A673 (cell line): Measurements from ENCODE around the gene PTH1R.

Source experiments
- EZH2 ChIP-seq: fragments of 200-600 bp; sonication (generic); IDR thresholded peaks from 2 replicates; pipeline ENCODE4 v1.6.1; 2017; ENCODE audit warnings: borderline replicate concordance, low read depth, mild to moderate bottlenecking, mixed read lengths, antibody characterized with exemption, low read length; ENCODE audit not compliant: poor library complexity, severe bottlenecking
- TF ChIP-seq, protein P1 (sequence below): fragments of 300-800, 200-600 bp; sonication (generic); conservative IDR thresholded peaks from 2 replicates; pipeline ENCODE4 v1.5.1; 2017; ENCODE audit warnings: low read depth, mild to moderate bottlenecking, antibody characterized with exemption, low read length, moderate library complexity, mixed read lengths

- TF ChIP-seq EZH2, result no peak
- TF ChIP-seq, protein P1, sequence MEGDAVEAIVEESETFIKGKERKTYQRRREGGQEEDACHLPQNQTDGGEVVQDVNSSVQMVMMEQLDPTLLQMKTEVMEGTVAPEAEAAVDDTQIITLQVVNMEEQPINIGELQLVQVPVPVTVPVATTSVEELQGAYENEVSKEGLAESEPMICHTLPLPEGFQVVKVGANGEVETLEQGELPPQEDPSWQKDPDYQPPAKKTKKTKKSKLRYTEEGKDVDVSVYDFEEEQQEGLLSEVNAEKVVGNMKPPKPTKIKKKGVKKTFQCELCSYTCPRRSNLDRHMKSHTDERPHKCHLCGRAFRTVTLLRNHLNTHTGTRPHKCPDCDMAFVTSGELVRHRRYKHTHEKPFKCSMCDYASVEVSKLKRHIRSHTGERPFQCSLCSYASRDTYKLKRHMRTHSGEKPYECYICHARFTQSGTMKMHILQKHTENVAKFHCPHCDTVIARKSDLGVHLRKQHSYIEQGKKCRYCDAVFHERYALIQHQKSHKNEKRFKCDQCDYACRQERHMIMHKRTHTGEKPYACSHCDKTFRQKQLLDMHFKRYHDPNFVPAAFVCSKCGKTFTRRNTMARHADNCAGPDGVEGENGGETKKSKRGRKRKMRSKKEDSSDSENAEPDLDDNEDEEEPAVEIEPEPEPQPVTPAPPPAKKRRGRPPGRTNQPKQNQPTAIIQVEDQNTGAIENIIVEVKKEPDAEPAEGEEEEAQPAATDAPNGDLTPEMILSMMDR, result no peak
Measured at GRCh38 chr3:46894256-46894655, 16.7 kb downstream of the PTH1R start.
